ENCODE data around the gene RPL19.

RPL19 gene

GRCh38 chr17:39173526-39174274 lies 26.4 kb upstream of the RPL19 start:
- DNase-seq = no peak

GRCh38 chr17:39174920-39175694 lies 25.0 kb upstream of the RPL19 start:
- DNase-seq = peak; percentile 57

DNA sequence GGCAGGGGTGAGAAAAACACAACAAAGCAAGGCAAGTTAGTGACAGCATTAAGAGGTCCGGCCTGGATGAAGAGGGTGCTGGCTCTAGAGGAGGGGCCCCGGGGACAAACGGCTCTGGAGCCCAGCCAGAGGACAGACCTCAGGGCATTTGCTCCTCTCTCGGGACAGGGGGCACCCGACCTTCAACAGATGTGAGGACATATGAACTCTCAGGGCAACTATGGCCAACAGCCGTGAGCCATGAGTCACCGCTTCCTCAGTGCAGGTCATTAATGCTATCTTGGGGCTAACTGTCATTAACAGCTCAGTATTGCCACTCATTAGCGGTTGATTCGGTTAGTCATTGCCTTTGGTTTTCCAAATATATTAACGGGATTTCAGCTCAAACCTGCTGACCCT lies 24.4 kb upstream of the RPL19 start:
- no peak for DNase-seq

DNA sequence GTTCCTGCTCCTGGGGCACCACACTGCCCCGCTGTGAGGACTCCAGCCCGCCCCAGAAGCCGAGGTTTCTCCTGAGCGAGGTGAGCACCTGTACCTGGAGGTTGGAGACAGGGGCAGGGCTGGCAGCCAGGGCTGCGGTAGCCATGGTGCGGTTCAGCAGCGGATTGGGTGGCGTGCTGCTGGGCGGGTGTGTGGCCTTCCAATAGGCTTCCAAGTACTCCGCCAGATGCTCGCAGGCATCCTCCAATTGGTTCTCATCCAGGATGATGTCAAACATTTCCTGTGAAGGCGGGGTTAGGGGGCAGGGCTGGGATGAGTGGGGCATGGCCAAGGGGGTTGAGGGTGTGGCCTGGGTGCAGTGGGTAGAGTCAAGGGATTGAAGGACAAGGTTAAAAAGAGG lies 22.8 kb upstream of the RPL19 start:
- DNase-seq = no peak

DNA sequence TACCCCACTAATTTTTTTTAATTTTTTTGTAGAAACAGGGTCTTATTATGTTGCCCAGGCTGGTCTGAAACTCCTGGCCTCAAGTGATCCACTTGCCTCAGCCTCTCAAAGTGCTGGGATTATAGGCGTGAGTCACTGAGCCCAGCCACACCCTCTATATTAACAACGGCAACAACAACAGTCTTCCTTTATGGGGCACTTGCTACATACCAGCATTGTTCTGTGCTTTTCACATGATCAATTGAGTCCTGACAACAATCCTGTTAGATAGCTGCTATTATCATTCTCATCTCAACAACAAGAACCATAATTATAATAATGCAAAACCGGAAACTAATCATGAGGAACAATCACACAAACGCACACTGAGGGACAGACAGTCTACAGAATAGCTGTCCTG lies 21.5 kb upstream of the RPL19 start:
- no peak for DNase-seq

DNA sequence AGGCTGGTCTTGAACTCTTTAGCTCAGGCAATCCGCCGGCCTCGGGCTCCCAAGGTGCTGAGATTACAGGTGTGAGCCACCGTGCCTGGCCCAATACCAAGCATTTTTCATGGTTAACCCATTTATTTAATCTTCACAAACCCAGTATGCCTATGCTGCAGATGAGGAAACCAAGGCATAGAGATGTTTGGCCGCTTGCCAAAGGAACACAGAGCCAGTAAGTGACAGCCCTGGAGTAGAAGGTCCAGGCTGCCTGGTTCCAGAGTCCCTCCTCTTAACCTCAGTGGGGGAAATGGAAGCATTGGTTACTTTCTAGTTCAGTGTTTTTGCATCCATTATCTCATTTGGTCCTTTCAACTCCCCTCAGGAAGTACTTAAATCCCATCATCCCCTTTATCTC lies 18.8 kb upstream of the RPL19 start:
- DNase-seq = no peak

DNA sequence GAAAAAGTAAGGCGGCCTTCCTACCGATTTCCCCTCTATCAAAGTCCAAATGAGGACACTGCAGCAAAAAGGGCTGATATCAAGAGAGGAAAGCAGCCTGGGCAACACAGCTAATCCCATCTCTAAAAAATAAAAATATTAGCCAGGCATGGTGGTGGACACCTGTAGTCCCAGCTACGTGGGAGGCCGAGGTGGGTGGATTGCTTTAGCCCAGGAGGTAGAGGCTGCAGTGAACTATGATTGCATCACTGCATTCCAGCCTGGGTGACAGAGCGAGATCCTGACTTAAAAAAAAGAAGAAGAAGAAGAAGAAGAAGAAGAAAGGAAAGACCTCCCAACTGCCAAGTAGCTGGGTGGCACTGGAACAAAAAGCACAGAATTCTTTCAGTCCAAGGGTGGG lies 17.0 kb upstream of the RPL19 start:
- DNase-seq = no peak

DNA sequence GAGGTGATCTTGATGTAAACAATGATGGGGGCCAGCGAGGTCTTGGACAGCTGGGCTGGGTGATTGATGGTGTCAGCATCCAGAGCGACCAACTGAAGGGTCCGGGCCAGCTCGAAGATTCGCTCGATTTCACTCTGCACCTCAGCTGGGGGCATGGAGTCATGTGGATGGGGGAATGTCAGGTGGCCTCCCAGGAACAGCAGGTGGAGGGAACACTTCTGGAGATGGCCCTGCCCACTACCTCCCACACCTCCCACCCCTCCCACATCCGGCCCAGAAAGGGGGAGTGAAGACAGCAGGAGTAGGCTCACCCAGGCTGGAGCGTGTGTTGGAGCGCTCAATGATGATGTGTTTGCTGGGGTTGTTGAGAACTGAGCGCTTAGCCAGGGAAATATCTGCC lies 16.4 kb upstream of the RPL19 start:
- no peak for DNase-seq

GRCh38 chr17:39186481-39187002 lies 13.5 kb upstream of the RPL19 start:
- no peak for DNase-seq

DNA sequence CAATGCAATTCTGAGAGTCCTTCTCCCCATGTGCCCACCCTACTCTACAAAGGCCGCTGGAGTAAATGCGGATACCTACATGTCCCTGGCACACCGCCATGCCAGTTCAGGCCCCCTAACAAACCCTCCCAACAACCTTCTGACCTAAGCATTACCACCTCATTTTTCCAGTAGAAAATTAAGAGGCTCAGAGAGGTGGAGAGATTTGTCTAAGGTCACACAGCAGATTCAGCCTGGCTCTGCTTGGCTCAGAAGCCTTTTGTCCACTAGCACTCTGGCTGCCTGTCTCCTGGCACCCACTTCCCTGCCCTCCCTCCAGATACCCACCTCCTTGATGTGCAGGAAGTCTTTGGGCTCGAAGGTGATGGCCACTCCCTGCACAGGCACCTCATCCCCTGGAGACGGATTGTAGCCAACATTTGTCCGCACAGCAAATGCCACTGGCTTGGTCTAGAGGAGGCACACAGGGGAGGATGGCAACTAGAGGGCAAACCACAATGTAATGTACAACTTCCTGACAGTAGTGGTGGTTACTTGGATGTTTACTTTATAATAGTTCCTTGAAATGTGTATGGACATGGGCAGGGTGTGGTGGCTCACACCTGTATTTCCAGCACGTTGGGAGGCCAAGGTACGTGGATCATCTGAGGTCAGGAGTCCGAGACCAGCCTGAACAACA lies 12.8 kb upstream of the RPL19 start:
- DNase-seq = no peak

DNA sequence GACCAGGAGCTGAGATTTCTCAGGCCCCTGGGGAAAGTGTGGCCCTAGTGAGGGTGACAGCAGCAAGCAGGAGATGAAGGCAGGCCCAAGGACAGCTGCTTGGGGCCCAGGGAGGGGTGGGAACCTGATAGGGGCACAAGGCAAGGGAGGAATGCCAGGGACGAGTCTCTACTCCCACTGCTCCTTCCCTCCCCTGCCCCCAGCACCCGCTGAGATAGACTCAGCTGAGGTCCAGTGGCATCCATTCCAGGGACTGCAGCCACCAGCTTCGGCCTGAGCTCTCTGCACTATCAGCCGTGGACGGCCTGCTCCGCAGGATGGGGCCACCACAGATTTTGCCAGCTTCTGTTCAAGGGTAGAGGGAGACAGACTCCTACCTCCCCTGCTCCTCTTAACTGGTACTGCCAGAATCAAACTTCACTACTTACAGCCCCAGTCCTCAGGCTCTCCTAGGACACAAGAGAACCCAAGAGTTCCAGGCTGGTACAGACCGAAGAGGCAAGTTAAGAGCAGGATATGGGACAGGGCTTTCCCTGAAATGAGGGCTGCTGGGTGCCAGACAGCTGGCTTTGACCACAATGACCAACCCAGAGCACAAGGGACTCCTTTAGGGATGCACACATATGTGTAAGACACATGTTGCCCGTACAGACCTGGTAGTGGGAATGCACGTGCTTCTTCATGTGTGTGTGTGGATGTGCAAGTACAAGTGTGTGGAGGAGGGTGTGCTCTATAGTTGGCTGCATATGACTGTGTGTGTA lies 8.2 kb upstream of the RPL19 start:
- DNase-seq = no peak

DNA sequence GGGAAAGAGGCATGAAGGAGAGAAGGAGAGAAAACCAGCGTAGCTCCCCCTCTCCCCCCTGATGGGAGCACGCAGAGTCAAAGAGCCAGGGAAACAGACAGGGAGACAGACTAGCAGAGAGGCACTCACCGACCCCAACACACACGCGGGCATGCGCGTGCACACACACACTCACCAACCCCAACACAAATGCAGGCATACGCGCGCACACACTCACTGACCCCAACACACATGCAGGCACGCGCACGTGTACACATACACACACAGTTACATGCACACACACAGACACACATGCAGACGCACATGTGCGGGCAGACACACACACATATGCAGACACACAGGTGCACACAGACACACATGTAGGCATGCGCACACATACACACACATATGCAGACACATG lies 7.2 kb upstream of the RPL19 start:
- DNase-seq = no peak

GRCh38 chr17:39193346-39193745 lies 6.7 kb upstream of the RPL19 start:
- no peak for DNase-seq

DNA sequence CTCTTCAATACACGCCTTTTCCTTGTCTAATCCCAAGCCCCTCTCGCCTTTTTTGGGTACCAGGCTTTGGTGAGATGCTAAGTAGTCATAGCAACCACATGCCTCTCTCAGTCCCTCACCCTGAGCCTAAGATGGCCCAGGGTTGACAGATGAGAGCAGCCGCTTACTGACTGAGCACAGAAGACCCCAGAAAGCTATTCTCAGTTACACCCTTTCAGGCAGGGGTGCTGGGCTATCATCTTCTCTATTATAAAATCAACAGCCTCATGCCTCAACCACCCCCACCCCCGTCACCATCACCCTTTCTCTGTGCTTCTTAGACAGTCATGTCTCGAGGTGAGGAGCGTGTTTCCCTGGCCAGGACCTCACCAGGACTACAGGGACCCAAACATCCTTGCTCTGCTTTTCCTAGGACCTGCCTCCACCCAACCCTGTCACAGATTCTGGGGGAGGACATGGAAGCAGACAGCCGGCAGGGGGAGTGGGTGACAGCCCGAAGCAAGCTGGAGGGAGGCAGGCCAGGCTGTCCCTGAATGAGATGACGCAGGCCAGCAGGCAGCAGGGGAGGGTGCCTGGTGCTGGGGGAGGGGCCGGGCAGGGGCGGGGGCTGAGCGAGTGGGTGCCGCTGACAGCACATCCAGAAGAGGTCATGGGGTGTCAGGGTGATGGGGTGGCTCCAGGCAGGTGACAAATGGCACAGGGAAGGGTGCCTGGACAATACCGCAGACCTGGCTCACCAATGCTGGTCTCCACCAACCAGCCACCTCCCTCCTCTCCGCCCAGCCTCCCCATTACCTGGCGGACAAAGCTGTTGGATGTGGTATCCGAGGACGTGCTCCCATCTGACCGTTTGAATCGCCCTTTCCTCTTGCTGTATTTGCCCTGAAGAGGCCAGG lies 5.7 kb upstream of the RPL19 start:
- no peak for DNase-seq

GRCh38 chr17:39194985-39195524 lies 5.0 kb upstream of the RPL19 start:
- DNase-seq = no peak

GRCh38 chr17:39195568-39196160 lies 4.4 kb upstream of the RPL19 start:
- no peak for DNase-seq

- no peak for DNase-seq
Measured at GRCh38 chr17:39196241-39196807, 3.8 kb upstream of the RPL19 start.

DNA sequence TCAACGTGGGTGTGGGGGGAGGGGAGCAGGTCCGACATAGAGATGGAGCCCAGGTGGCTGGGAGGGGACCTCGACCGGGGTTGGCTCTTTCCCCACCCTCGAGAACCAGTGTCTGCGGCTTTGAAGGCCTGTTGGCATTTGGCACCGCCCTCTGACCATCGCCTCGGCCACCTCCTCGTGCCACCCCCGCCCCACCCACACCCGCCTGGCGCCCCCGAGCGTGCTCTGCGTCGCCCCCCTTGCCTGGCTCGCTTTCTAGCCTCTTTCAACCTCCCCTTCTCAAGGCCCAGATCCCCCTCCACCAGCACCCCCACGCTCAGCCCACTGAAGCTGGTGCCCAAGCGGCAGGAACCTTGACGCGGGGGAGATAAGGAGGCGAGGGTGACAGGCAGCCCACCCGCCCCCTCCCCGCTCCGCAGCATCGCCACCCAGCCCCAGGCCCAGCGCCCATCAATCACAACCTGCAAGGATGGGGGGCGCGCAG lies 3.2 kb upstream of the RPL19 start:
- no peak for DNase-seq

- peak; percentile 18 for DNase-seq
Measured at GRCh38 chr17:39197380-39198185, 2.5 kb upstream of the RPL19 start, which contains the start of gene CACNB1. TSS of gene CACNB1 (minus strand) at chr17:39197669. CDS start at chr17:39197495, 174 bp downstream.

GRCh38 chr17:39198186-39198566 lies 1.9 kb upstream of the RPL19 start:
- no peak for DNase-seq
